ENCODE measurements around the gene CDH13.

CDH13 gene

GRCh38 chr16:83455716-83456115, 828.9 kb downstream of the CDH13 start:
- TF ChIP-seq CTCF (IDR thresholded peaks at IDR 0.05; ENCODE audit: control insufficient read depth, extremely low read depth, insufficient read depth) = no peak
- DNase-seq (ENCODE audit: low read depth) = no peak
- H3K4me3 ChIP-seq (ENCODE audit: low read depth, low read length) = no peak overlapping the region

- TF ChIP-seq CTCF (IDR thresholded peaks at IDR 0.05; ENCODE audit: control insufficient read depth, extremely low read depth, insufficient read depth) = no peak
- no peak for DNase-seq (ENCODE audit: low read depth)
Observed at GRCh38 chr16:83456934-83457333, 830.2 kb downstream of the CDH13 start.

GRCh38 chr16:83458612-83459011, 831.8 kb downstream of the CDH13 start:
- no peak for TF ChIP-seq CTCF (IDR thresholded peaks at IDR 0.05; ENCODE audit: control insufficient read depth, extremely low read depth, insufficient read depth)
- no peak overlapping the region for H3K4me3 ChIP-seq (ENCODE audit: low read depth, low read length)
- no peak for DNase-seq (ENCODE audit: low read depth)

More at GRCh38 chr16:83456934-83457333, 830.2 kb downstream of the CDH13 start:
- no peak overlapping the region for H3K4me3 ChIP-seq (ENCODE audit: low read depth, low read length)

- DNase-seq (ENCODE audit: low read depth) = no peak
- no peak overlapping the region for H3K4me3 ChIP-seq (ENCODE audit: low read depth, low read length)
- TF ChIP-seq CTCF (IDR thresholded peaks at IDR 0.05; ENCODE audit: control insufficient read depth, extremely low read depth, insufficient read depth) = no peak
Observed at GRCh38 chr16:83464991-83465390, 838.2 kb downstream of the CDH13 start.

GRCh38 chr16:83470416-83470815, 843.6 kb downstream of the CDH13 start:
- no peak for DNase-seq (ENCODE audit: low read depth)
- TF ChIP-seq CTCF (IDR thresholded peaks at IDR 0.05; ENCODE audit: control insufficient read depth, extremely low read depth, insufficient read depth) = no peak

GRCh38 chr16:83472776-83473501, 846.2 kb downstream of the CDH13 start:
- DNase-seq (ENCODE audit: low read depth) = no peak
- no peak overlapping the region for H3K4me3 ChIP-seq (ENCODE audit: low read depth, low read length)
- no peak for TF ChIP-seq CTCF (IDR thresholded peaks at IDR 0.05; ENCODE audit: control insufficient read depth, extremely low read depth, insufficient read depth)

More at GRCh38 chr16:83470416-83470815, 843.6 kb downstream of the CDH13 start:
- H3K4me3 ChIP-seq (ENCODE audit: low read depth, low read length) = no peak overlapping the region

Data from LNCaP clone FGC (cell line).